Esophagus muscularis mucosa (tissue), 4 donors: ENCODE results near the gene TRIM24. TPM values are rescaled to one million over a fixed set of nuclear protein-coding genes. Genes with fewer than 3 reads are reported as not detected.

ENCODE experiments used
- DNase-seq: peaks from one replicate; pipeline ENCODE4 v3.0.0-alpha.2; 2017; ENCODE audit errors: extremely low spot score
- H3K27ac ChIP-seq, 4 donors: fragments of 200-600 bp; sonication (generic); replicated peaks in 1 of 4; 1 replicate in 3 of 4; 2 replicates in 1 of 4; pipeline ENCODE4 v1.5.1; 2016 to 2019; ENCODE audit warnings: mild to moderate bottlenecking in 1 of 4
- H3K27me3 ChIP-seq, 4 donors: fragments of 200-600 bp; sonication (generic); one replicate each; pipeline versions ENCODE4 v1.5.1 to v1.6.0; 2016 to 2019
- H3K36me3 ChIP-seq, 4 donors: fragments of 200-600 bp; sonication (generic); one replicate each; pipeline ENCODE4 v1.5.1; 2016 to 2019
- H3K4me1 ChIP-seq, 4 donors: fragments of 200-600 bp; sonication (generic); one replicate each; pipeline ENCODE4 v1.5.1; 2016 to 2019
- H3K4me3 ChIP-seq, 4 donors: fragments of 200-600 bp; sonication (generic); 1 replicate in 2 of 4; 2 replicates in 2 of 4; pipeline ENCODE4 v1.5.1; 2016 to 2019; ENCODE audit warnings: mild to moderate bottlenecking in 4 of 4, moderate library complexity in 1 of 4
- H3K9me3 ChIP-seq, 4 donors: fragments of 200-600 bp; sonication (generic); 1 replicate in 3 of 4; 2 replicates in 1 of 4; pipeline ENCODE4 v1.5.1; 2016 to 2019
- EP300 ChIP-seq: sonication (generic); formaldehyde crosslinking; IDR thresholded peaks from one replicate; pipeline ENCODE4 v1.6.1; 2017; ENCODE audit warnings: antibody characterized with exemption
- POLR2A ChIP-seq: fragments of 450-650 bp; IDR thresholded peaks from one replicate; pipeline ENCODE4 v1.6.1; 2017; ENCODE audit warnings: antibody characterized with exemption, moderate library complexity, mild to moderate bottlenecking, low read depth
- POLR2AphosphoS5 ChIP-seq, 2 donors: sonication (generic); formaldehyde crosslinking; IDR thresholded peaks; one replicate each; pipeline ENCODE4 v1.6.1; 2017; ENCODE audit warnings: antibody characterized with exemption in 2 of 2
- WGBS: methylation state at CpG from one replicate; pipeline ENCODE4 v1.1.5; 2018; 5-methylcytosine and 5-hydroxymethylcytosine counted together
- intact Hi-C: fragments of 100-400 bp; cut with DNase I; formaldehyde crosslinking; loops from one replicate; pipeline ENCODE4 v1.15.1; 2023
- total RNA-seq, 4 donors: library from RNA; depleted of rRNA; stranded (reverse); fragments of >200 nt; gene quantifications; one replicate each; pipeline versions ENCODE4 v1.1.0 to v1.2.1, GENCODE V29; 2016
- TF ChIP-seq, protein P1 (sequence below), 3 experiments: fragments of 200-600 bp in 2 of 3; fragments of 450-650 bp in 1 of 3; sonication (generic) in 2 of 3; IDR thresholded peaks; one replicate each; pipeline ENCODE4 v1.5.1; 2017 to 2019; ENCODE audit warnings: antibody characterized with exemption in 3 of 3, mild to moderate bottlenecking in 2 of 3, moderate library complexity in 1 of 3

Gene TRIM24
- total RNA-seq, 4 donors from 2014 or later = 8.7 to 15.6 (median 13.1) TPM

DNA sequence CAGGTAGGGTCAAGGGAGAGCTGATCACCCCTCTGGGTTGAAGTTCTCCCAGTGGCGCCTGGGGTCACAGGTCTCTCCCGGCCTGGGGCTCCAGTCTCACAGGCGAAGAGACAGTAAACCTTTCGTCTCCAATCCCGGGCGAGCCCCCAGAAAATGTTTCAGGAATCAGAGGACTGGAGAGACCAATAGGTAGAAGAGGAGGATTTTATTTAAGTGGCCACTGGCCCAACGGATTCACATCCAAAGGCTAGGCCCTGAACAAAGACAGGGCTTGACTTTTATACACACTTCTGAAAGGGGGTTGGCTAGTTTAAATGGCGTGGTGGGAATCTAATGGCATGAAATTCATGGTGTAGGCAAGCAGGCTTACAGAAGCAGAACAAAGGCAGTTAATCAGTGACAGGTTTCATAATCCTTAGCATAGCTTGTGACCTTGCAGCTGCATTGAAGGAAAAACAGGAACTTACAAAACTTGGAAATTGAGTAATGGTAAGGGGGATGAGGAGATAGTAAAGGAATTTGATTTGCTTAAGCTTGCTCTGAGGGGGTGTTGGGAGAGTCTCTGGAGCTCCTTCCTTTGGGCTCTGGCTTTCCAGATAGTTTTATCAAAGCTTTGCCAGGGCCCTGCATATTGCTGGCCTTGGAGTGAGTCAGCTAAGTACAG, 105.5 kb downstream of the TRIM24 start:
- Histone ChIP-seq H3K27ac (no peak overlapping the region), H3K4me3 (no peak overlapping the region), H3K36me3 (peaks cover 26 to 95% (median 73%) of the 10 kb centered on the region in 4 donors), H3K9me3 (peaks cover 0 to 31% (median 24%) of the 10 kb centered on the region in 4 donors), H3K27me3 (no peaks in the 10 kb centered on the region), H3K4me1 (no peaks in the 10 kb centered on the region)
- WGBS = 96% methylated on average over 5 of the region's 8 CpGs
- intact Hi-C loops = no loop called here
- no peak for DNase-seq
- TF ChIP-seq EP300 (no peak), POLR2A (no peak), POLR2AphosphoS5 (IDR thresholded peaks at IDR 0.05) (no peak)
- TF ChIP-seq, protein P1, sequence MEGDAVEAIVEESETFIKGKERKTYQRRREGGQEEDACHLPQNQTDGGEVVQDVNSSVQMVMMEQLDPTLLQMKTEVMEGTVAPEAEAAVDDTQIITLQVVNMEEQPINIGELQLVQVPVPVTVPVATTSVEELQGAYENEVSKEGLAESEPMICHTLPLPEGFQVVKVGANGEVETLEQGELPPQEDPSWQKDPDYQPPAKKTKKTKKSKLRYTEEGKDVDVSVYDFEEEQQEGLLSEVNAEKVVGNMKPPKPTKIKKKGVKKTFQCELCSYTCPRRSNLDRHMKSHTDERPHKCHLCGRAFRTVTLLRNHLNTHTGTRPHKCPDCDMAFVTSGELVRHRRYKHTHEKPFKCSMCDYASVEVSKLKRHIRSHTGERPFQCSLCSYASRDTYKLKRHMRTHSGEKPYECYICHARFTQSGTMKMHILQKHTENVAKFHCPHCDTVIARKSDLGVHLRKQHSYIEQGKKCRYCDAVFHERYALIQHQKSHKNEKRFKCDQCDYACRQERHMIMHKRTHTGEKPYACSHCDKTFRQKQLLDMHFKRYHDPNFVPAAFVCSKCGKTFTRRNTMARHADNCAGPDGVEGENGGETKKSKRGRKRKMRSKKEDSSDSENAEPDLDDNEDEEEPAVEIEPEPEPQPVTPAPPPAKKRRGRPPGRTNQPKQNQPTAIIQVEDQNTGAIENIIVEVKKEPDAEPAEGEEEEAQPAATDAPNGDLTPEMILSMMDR (IDR thresholded peaks at IDR 0.05) = no peak

DNA sequence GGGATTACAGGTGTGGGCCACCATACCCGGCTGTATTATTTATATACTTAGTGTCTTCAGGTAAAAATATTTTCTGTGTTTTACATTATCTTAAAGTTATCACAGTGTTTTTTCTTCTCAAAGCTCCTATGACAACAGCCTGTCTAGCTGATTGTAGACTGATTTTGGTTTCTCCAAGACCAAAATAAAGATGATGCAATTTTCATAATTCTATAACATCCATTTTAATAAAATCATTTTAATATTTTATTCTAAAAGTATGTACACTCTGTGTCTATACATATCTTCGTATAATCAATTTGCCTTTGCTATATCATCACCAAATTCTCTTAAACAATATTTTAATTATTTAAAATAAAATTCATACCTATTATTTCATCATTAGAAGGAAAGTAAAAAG, 108.6 kb downstream of the TRIM24 start:
- intact Hi-C loops = no loop called here
- 94% methylated on average over 2 of the region's 2 CpGs for WGBS
- H3K4me3 ChIP-seq = no peak overlapping the region
- peaks cover 40 to 94% (median 60%) of the 10 kb centered on the region in 4 donors for H3K36me3 ChIP-seq
- TF ChIP-seq, protein P1 (IDR thresholded peaks at IDR 0.05) = no peak
- TF ChIP-seq EP300 (no peak), POLR2A (no peak), POLR2AphosphoS5 (IDR thresholded peaks at IDR 0.05) (no peak)
- H3K9me3 ChIP-seq = peaks cover 0 to 27% (median 23%) of the 10 kb centered on the region in 4 donors
- H3K4me1 ChIP-seq = no peaks in the 10 kb centered on the region
- H3K27me3 ChIP-seq = no peaks in the 10 kb centered on the region
- H3K27ac ChIP-seq = no peak overlapping the region
- no peak for DNase-seq

DNA sequence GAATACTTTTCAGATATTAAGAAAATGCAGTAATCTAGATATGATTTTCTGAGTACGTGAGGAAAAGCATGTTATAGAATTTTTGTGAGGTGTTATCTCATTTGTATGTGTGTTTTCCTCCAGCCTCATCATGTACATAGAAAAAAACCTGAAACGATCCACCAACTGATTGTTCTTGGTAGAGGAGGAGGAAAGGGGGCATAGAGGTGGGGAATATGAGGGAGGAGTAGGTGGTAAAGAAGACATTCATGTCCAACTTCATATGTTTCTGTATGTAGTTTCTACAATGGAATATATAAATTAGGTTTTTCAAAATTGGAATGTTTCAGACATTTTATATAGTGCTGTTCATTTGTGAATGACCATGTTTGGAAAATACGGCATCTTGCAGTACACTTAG, 109.4 kb downstream of the TRIM24 start:
- intact Hi-C loops = no loop called here
- H3K9me3 ChIP-seq = peaks cover 0 to 20% (median 18%) of the 10 kb centered on the region in 4 donors
- no peak for DNase-seq
- H3K36me3 ChIP-seq = peaks cover 41 to 94% (median 58%) of the 10 kb centered on the region in 4 donors
- WGBS = 96% methylated on average over 3 of the region's 3 CpGs
- H3K4me1 ChIP-seq = no peaks in the 10 kb centered on the region
- no peaks in the 10 kb centered on the region for H3K27me3 ChIP-seq
- H3K27ac ChIP-seq = no peak overlapping the region
- TF ChIP-seq POLR2AphosphoS5 (IDR thresholded peaks at IDR 0.05) = no peak
- no peak overlapping the region for H3K4me3 ChIP-seq

DNA sequence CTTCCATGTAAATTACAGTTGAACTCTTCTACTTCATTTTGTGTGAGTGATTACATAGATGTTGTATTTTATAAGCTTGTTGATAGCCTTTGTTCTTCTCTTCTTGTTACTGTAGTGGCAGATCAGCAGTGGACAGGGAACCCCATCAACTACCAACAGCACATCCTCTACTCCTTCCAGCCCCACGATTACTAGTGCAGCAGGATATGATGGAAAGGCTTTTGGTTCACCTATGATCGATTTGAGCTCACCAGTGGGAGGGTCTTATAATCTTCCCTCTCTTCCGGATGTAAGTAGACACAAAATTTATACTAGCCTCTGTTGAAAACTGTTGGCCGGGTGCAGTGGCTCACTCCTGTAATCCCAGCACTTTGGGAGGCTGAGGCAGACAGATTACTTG, 110.7 kb downstream of the TRIM24 start:
- no peaks in the 10 kb centered on the region for H3K4me1 ChIP-seq
- H3K4me3 ChIP-seq = no peak overlapping the region
- peaks cover 0 to 7% (median 5%) of the 10 kb centered on the region in 4 donors for H3K9me3 ChIP-seq
- H3K36me3 ChIP-seq = peaks cover 31 to 82% (median 49%) of the 10 kb centered on the region in 4 donors
- 85% methylated on average over 4 of the region's 4 CpGs for WGBS
- intact Hi-C loops = no loop called here
- H3K27me3 ChIP-seq = no peaks in the 10 kb centered on the region
- TF ChIP-seq POLR2A = no peak
- no peak for TF ChIP-seq EP300
- no peak for TF ChIP-seq POLR2AphosphoS5 (IDR thresholded peaks at IDR 0.05)
- TF ChIP-seq, protein P1 (IDR thresholded peaks at IDR 0.05) = no peak
- no peak overlapping the region for H3K27ac ChIP-seq
- DNase-seq = no peak

DNA sequence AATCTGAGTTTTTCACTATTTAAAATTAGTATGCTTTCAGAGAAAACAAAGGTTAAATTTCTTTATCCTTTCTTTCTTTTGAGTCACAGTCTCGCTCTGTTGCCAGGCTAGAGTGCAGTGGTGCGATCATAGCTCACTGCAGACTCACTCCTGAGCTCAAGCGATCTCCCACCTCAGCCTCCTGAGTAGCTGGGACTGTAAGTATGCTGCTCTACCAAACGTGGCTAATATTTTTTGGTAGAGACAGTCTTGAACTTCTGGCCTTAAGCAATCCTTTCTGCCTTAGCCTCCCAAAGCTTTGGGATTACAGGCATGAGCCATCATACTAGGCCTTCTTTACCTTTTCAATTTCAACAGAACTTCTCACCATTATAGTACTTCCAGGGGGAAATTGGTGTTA, 113.7 kb downstream of the TRIM24 start:
- no peak for DNase-seq

More for the DNA sequence above, 113.7 kb downstream of the TRIM24 start:
- TF ChIP-seq, protein P1 (IDR thresholded peaks at IDR 0.05) = no peak
- no peak for TF ChIP-seq EP300
- TF ChIP-seq POLR2A = no peak
- TF ChIP-seq POLR2AphosphoS5 (IDR thresholded peaks at IDR 0.05) = no peak
- Histone ChIP-seq H3K27me3 (no peaks in the 10 kb centered on the region), H3K4me3 (no peak overlapping the region), H3K9me3 (no peaks in the 10 kb centered on the region), H3K4me1 (no peaks in the 10 kb centered on the region), H3K36me3 (peaks cover 20 to 77% (median 39%) of the 10 kb centered on the region in 4 donors), H3K27ac (no peak overlapping the region)
- WGBS = 92% methylated on average over 4 of the region's 4 CpGs
- intact Hi-C loops = no loop called here
